SK-N-SH (cell line): ENCODE data around the gene PDXDC1.
"Not testable (repeated sequence)": the region's sequence is repeated elsewhere in the genome, so short reads cannot be mapped to it uniquely, and the experiment has no call there.

Experiments used
- CTCF ChIP-seq: fragments of 200-600 bp; sonication (generic); IDR thresholded peaks from 2 replicates; pipeline ENCODE4 v1.6.1; 2017; ENCODE audit warnings: antibody characterized with exemption, mild to moderate bottlenecking, moderate library complexity
- POLR2AphosphoS5 ChIP-seq: IDR thresholded peaks from 2 replicates; pipeline ENCODE4 v1.6.1; 2012; ENCODE audit warnings: low read depth, low read length
- RAD21 ChIP-seq: IDR thresholded peaks from 2 replicates; pipeline ENCODE4 v1.6.1; 2012; ENCODE audit warnings: mild to moderate bottlenecking, low read length
- TF ChIP-seq, protein P1 (sequence below): IDR thresholded peaks from 2 replicates; pipeline ENCODE4 v1.4.0; 2012; ENCODE audit warnings: low read depth, borderline replicate concordance
- TF ChIP-seq, protein P2 (sequence below): IDR thresholded peaks from 2 replicates; pipeline ENCODE4 v1.4.0; 2012; ENCODE audit warnings: low read depth

DNA sequence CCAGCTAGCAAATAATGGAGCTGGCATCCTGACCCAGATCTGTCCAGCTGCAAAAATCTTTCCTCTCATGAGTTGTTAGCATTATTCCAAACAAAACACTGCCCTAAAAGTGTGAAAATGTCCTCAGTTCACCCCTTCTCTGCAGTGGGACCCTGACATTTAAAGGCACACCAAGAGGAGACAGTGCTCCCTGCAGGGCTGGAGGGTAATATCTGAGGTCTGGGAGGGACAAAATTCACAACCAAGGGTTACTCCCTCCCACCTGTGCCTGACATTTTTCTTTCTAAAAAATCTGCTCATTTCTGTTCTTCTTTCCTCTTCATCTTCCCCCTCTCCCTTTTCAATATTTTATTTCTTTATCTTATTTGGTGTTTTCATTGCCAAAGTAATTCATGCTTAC is 191.4 kb downstream of the PDXDC1 start:
- TF ChIP-seq, protein P1, sequence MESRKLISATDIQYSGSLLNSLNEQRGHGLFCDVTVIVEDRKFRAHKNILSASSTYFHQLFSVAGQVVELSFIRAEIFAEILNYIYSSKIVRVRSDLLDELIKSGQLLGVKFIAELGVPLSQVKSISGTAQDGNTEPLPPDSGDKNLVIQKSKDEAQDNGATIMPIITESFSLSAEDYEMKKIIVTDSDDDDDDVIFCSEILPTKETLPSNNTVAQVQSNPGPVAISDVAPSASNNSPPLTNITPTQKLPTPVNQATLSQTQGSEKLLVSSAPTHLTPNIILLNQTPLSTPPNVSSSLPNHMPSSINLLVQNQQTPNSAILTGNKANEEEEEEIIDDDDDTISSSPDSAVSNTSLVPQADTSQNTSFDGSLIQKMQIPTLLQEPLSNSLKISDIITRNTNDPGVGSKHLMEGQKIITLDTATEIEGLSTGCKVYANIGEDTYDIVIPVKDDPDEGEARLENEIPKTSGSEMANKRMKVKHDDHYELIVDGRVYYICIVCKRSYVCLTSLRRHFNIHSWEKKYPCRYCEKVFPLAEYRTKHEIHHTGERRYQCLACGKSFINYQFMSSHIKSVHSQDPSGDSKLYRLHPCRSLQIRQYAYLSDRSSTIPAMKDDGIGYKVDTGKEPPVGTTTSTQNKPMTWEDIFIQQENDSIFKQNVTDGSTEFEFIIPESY = not testable (repeated sequence)
- TF ChIP-seq, protein P2, sequence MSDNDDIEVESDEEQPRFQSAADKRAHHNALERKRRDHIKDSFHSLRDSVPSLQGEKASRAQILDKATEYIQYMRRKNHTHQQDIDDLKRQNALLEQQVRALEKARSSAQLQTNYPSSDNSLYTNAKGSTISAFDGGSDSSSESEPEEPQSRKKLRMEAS = not testable (repeated sequence)
- not testable (repeated sequence) for TF ChIP-seq CTCF, RAD21, POLR2AphosphoS5
